Measurements from ENCODE around the gene TEX26. TPM values are rescaled to one million over a fixed set of nuclear protein-coding genes. Genes with fewer than 3 reads are reported as not detected.

The TEX26 gene
- polyA plus RNA-seq, 3 donors: 0.77 to 2.9 (median 1.7) TPM

DNA sequence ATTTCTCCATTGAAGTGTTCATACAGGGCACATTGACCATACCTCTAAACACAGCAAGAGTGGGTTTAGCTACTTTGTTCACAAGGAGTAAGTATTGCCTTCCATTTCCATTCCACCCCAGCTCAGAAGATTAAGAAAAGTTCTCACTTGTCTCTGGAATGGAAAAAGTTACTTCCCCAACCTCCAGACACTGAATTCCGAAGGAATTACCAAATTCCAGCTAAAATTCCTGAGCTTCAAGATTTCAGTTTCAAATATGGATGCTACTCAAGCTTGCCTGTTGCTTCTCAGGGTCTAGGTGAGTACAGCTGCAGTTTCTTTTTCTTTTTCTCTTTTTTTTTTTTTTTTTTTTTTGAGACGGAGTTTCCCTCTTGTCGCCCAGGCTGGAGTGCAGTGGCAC, 33.6 kb downstream of the TEX26 start:
- DNase-seq (ENCODE audit: extremely low read depth in 1 of 11, low read depth in 9 of 11, low spot score in 4 of 11): no peak

DNA sequence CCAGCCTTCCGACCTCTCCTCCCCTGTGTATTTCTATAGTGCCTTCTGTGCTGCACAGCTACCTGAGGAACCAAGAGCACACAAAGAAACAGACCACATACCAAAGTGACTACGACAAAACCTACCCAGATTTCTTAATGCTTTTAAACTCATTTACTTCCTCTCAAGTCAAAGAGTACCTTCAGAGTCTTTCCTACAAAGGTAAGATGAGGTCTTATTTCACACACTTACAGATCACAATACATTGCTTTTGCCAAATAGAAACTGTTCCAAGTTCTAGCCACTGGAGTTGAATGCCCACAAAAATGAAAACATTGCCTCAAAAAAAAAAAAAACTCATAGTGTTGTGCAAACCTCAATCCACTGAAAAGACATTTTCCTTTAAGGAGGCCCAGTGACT, 36.4 kb downstream of the TEX26 start:
- DNase-seq (ENCODE audit: extremely low read depth in 1 of 11, low read depth in 9 of 11, low spot score in 4 of 11): no peak

DNA sequence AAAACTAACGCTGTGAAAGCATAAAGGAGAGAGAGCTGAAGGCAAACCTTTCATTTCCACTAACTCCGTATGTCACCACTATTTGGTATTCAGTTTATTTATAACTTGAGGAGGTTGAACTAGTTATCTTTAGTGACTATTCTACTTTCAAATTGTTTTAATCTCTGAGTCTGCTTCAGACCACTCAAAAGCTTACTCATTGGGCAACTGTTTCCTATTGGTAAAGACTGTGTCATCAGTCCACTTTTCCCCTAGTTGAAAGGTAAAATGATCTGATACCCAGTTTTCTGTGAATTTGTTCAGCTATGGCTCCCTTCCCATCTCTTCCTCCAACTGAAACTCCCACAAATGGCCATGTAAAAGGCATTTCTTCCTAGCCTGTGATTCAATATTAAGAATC, 39.1 kb downstream of the TEX26 start:
- no peak for DNase-seq (ENCODE audit: extremely low read depth in 1 of 11, low read depth in 9 of 11, low spot score in 4 of 11)

DNA sequence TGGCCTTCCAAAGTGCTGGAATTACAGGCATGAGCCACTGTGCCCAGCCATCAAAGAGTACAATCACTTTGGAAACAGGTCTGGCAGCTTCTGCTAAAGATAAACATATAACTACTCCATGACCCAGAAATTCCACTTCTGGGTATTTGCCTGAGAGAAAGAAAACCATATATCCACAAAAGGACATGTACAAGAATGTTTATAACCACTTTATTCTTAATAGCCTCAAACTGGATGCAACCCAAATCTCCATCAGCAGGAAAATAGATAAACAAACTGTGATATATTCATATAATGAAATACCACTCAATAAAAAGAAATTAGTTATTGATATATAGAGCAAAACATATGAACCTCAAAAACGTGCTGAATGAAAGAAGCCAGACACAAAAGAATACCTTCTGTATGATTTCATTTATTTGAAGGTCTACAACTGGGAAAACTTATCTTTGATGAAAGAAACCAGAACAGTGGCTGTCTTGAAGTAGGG, 40.5 kb downstream of the TEX26 start:
- no peak for DNase-seq (ENCODE audit: extremely low read depth in 1 of 11, low read depth in 9 of 11, low spot score in 4 of 11)

DNA sequence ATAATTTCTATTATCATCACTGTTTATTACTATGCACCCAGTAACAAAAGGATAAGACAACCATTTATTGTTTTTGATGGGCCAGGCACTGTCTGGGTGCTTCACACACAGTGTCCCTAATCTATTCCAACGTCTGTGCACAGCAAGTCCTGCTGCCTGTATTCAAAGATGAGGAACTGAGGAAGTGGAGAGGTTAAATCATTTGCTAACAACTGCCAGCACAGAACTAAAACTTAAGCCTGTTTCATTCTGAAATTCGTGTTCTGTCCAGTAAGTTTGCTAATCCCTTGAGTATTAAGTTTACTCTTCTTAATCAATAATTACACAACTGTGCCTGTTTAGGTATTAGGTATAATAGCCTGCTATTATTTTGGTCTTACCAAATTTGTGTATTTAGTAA, 41.9 kb downstream of the TEX26 start:
- DNase-seq (ENCODE audit: extremely low read depth in 1 of 11, low read depth in 9 of 11, low spot score in 4 of 11): no peak

DNA sequence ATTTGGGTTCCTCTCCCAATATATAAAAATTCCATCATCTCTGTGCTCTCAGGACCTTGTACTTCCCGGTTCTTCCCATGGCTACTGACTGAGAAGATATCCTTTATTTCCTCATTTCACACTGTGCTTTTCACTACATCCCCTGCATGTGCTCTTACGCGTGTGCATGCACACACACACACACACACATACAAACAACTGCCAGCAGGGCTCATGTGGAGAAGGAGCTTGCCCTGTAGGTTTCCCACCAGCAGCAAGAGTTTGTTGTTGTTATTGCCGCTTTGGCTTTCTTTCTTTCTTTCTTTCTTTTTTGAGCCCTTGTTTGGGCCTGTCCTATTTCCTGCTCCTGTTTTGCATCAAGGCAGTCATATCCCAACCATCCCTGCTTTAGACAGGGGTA, 43.6 kb downstream of the TEX26 start:
- no peak for DNase-seq (ENCODE audit: extremely low read depth in 1 of 11, low read depth in 9 of 11, low spot score in 4 of 11)

DNA sequence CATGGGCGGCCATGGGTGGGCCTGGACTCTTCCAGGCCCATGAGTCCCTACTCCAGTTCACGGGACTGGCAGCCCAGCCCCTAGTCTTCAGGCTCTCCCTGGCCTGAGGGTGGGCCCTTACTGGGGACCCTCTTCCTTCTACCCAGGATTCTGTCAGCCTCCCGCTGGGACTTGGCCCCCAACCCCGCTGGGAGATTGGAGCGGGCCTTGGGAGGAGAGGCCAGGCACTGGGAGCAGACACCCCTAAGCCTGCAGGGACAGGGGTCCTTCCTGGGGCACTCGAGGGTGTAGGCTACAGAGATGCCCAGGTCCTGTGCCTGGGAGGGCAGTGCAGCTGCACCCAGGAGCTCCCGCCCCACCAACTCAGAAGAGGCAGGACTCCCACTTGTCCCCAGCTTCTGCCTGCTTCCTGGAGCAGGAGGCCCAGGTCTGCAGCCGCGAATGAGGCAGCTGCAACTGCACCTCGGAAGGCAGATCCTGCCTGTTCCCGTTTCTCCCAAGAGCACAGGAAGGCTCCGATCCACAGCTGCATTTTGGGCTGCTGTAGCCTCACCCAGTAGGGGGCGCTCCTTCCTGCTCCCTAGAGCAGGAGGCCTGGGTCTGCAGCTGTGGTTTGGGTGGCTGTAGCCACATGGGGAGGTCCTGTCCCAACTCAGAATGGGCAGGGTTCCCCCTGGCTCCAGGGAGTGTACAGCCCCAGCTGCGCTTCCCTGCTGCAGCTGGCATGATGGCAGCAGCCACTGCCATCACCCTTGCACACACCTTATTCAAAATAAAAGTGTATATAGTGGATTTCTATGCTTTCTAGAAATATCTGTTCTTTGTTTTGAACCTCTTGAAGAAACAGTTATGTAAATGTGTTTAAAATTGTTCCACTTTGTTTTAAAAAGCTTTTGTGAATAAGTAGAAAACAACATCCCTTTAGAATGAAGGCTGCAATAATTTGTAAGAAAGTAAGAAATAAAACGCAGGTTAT, 46.8 kb downstream of the TEX26 start:
- DNase-seq (ENCODE audit: extremely low read depth in 1 of 11, low read depth in 9 of 11, low spot score in 4 of 11): no peak

DNA sequence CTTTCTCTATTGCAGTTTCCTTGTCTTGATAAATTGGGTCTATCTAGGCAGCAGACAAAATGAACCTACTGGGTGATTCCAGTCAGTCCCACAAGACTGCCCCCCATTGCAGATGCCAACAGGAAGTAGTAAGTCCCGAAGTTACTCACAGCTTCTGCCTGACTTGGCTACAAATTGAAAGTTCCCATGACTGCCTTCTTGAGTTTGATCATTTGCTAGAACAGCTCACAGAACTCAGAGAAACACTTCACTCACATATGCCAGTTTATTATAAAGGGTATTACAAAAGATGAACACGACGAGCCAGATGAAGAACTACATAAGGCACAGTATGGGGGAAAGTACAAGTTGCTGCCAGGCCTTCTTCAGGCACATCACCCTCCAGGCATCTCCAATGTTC, 50.0 kb downstream of the TEX26 start:
- no peak for DNase-seq (ENCODE audit: extremely low read depth in 1 of 11, low read depth in 9 of 11, low spot score in 4 of 11)

DNA sequence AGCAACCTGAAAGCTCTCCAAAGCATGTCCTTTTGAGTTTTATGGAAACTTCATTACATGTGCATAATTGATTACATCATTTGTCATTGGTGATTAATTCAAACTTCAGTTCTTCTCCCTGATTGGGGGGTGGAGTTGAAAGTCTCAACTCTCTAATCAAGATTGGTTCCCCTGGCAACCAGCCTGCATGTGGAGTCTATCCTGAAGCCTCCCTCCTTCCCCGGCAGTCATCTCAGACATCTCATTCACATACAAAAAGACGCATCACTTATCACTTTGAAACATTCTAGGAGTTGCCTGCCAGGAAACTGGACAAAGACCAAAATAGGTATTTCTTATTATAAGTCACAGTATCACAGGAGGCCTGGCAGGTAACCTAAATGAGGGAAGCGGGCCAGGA, 50.5 kb downstream of the TEX26 start:
- no peak for DNase-seq (ENCODE audit: extremely low read depth in 1 of 11, low read depth in 9 of 11, low spot score in 4 of 11)

DNA sequence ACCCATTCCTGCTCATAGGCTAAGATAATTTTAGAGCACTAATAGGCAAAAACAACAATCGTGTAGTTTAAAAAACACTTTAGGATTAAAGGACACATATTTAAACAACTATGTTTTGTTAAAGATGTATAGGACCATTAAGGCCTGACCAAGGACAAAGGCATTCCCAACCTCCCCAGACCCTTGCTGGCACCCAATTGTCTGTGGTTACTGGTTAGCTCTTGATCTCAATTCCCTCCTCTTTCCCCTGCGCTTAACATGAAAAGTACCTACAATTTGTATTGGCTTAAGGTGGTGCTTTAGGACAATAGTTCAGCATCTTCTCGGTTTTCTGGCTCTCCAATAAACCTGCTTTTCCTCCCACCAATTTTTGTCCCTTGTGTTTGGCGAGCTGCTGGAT, 51.0 kb downstream of the TEX26 start:
- DNase-seq (ENCODE audit: extremely low read depth in 1 of 11, low read depth in 9 of 11, low spot score in 4 of 11): no peak

DNA sequence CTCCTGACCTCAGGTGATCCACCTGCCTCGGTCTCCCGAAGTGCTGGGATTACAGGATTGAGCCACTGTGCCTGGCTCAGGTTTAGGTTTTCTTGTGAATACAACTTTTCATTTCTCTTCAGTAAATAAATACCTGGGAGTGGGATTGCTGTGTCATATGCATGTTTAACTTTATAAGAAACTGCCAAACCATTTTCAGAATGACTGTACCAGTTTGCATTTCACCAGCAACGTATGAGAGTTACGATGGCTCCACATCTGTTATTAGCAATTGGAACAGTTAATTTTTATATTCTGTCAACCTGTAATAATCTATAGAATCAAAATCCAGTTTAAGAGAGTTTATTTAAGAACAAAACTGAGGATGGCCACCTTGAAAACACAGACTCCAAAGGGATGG, 52.2 kb downstream of the TEX26 start:
- DNase-seq (ENCODE audit: extremely low read depth in 1 of 11, low read depth in 9 of 11, low spot score in 4 of 11): no peak

DNA sequence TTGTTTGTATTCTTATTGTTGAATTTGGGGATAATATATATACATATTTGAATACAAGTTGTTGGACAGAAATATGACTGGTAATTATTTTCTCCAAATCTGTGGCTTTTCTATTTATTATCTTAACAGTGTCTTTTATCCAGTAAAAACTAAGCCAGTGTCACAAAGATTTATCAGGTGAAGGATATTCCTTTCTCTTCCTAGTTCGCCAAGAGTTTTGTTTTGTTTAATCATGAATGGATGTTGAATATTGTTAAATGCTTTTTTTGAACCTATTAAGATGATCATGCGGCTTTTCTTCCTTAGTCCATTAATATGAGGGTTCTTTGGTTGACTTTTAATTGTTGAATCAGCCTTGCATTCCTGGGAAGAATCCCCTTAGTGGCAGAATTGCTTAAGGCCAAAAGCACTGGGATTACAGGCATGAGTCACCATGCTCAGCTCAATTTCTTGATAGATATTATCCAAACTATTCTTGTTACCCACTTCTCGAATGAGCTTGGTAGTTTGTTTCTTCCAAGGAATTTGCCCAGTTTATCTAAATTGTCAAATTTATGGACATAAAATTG, 53.3 kb downstream of the TEX26 start:
- no peak for DNase-seq (ENCODE audit: extremely low read depth in 1 of 11, low read depth in 9 of 11, low spot score in 4 of 11)

DNA sequence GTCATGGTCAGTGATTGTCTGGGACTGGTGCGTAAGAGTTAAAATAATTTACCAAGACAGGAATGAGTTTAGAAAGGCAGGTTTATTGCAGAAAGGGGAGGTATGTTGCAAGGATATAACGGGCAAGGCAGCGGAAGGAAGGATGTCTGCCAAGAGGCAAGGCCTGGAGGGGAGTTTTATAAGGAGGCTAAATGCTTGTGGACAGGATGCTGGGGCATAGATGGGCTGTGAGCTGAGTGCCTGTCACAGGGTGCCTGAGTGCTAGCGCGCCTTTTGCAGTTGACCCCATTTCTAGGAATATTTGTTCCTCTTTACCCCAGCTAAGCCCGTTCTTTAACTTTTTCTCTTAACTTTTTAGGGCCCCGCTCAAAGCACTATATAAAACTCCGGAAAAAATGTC, 58.7 kb downstream of the TEX26 start:
- DNase-seq (ENCODE audit: extremely low read depth in 1 of 11, low read depth in 9 of 11, low spot score in 4 of 11): no peak

DNA sequence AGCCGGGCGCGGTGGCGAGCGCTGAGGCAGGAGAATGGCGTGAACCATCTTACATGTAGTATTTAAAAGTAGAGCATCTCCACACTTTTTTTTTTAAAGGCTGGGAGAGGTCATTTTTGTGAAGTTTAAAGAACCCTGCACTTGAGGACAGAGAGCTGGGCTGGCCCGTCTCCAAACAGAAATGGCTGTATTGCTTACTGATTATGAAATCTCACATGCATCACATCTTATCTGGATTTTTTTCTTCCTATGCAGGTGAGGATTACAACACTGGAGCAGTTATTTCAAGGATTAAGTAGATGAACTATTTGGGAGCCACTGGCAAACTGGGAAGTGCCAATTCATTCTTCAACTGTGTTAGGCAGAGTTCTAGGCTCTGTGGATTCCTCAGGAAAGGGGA, 59.5 kb downstream of the TEX26 start:
- no peak for DNase-seq (ENCODE audit: extremely low read depth in 1 of 11, low read depth in 9 of 11, low spot score in 4 of 11)

DNA sequence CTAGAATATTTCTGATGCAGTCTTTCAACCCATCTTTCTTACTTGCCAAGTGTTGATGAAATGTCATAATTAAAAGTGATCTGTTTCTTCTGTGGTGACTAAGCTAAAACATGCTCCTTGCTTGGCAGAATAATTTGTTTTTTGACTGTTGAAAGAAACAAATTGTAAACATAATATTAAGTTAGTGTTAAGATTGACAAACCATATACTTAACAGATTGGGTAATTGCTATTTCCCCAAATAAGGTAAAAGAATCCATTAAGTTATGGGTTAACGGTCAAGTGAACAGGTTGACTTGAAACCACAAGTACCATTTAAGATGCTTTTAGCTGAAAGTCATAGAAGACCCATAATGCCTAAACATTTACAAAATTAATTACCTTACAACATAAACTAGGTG, 62.9 kb downstream of the TEX26 start:
- no peak for DNase-seq (ENCODE audit: extremely low read depth in 1 of 11, low read depth in 9 of 11, low spot score in 4 of 11)

DNA sequence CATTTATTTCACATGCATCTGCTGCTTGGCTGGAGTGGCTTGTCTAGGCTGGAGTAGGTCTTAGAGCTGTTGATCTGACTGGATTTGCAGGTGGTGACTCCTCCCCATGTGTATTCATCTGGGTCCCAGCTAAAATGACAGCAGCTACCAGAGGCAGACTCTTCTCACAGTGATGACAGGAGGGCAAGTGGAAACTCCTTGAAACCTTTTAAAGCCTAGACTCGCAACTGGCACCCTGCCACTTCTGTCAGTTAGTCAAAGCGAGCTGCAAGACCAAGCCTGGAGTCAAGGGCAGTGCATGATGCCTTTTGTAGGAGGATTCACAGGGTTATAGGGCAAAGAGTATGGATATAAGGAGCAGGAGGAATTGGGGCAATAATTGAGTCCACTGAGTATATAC, 65.2 kb downstream of the TEX26 start:
- no peak for DNase-seq (ENCODE audit: extremely low read depth in 1 of 11, low read depth in 9 of 11, low spot score in 4 of 11)

DNA sequence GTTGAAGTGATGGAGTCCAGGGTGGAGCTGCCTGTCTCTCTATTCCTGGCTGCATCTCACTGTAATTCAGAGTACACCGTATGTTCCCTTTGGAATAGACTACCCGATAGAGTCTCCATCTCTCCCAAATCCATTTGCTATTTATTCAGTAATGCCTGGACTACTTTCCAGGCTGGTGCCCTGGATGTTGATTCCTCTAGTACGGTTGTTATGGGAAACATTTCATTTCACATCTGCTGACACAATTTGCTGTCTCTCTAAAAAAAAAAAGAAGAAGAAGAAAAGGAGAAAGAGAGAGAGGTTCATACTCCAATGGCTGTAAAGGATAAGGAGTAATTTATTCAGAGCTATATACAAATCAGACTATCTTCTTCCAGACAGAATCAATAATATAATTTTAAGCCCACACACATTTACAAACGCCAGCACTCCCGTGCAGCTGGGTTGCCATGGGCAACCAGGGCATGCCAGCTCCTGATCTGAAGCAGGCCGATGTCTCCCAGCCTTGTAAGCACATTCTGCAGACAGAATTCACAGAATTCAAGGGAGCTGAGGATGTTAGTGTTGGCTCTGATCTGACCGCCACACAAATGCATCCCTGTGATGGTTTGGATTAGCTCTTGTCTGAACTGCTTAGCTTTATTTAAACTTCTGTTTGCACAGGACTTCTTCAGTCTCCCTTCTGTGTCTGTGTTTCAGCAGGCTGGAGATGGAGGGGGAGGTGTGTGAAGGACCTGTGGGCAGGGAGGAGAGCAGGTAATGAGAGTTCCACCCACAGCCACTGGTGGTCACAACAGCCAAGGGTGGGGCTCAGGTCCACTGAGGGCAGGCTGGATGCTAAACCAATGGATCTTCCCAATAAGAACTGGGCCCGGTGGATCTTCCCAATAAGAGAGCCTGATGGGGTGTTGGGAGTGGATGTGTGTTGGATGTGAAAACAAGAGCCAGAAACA, 66.0 kb downstream of the TEX26 start:
- DNase-seq (ENCODE audit: extremely low read depth in 1 of 11, low read depth in 9 of 11, low spot score in 4 of 11): no peak

DNA sequence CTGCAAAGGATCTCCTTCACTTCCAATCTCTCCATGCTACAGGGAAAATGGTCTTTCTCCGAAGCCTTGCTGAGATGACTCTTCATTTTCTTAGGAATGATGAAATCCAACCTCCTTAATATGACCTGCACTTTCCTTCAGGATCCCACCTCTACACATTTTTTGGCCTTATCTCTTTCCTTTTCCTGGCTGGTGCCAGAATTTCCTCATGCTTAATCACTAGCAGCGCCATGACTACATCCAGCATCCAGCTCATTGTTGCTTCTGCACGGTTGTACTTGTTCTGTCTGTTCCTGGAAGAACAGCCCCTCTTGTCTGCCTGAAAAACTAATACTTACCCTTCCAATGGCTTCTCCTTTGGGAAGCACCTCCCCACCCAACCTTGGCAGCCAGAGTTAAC, 68.4 kb downstream of the TEX26 start:
- no peak for DNase-seq (ENCODE audit: extremely low read depth in 1 of 11, low read depth in 9 of 11, low spot score in 4 of 11)

DNA sequence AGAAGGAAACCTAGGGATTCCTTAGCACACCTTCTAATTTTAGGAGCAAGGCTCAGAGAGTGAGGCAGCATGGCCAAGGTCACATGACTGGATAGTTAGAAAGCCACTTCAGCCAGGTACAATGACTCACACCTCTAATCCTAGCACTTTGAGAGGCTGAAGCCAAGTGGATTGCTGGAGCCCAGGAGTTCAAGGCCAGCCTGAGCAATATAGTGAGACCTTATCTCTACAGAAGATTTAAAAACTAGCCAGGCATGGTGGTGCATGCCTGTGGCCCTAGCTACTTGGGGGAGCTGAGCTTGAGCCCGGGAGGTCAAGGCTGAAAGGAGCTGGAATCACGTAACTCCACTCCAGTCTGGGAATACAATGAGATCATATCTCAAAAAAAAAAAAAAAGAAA, 69.2 kb downstream of the TEX26 start:
- DNase-seq (ENCODE audit: extremely low read depth in 1 of 11, low read depth in 9 of 11, low spot score in 4 of 11): no peak

DNA sequence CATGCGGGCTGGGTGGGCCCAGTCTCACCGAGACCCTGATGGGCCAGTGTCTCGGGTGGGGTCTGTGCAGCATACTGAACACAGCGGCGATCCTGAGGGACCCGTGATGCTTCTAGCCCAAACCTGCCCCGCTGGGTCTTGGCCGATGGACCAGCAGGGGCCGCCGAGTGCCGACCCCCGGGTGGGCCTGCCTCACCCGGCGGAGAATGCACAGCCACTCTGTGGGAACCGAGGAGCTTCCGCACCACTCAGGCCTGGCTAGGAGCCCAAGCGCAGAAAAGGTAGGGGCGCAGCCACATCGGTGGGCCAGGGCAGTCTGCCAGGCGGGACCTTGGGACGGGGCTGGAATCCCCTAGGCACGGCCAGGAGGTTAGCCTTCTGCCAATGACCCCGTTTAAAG, 72.6 kb downstream of the TEX26 start:
- DNase-seq (ENCODE audit: extremely low read depth in 1 of 11, low read depth in 9 of 11, low spot score in 4 of 11): no peak
